Spleen (tissue), 7 donors: ENCODE results near the gene RCL1.

Source experiments
- POLR2AphosphoS5 ChIP-seq, 3 donors: sonication (generic); formaldehyde crosslinking; IDR thresholded peaks; one replicate each; pipeline ENCODE4 v1.5.1; 2017; ENCODE audit warnings: antibody characterized with exemption in 3 of 3
- TF ChIP-seq, protein P1 (sequence below), 11 experiments: fragments of 200-600 bp in 7 of 11; fragments of 450-650 bp in 4 of 11; sonication (generic) in 4 of 11; IDR thresholded peaks in 8 of 11; conservative IDR thresholded peaks in 3 of 11; 1 replicate in 7 of 11; 2 replicates in 4 of 11; pipeline versions ENCODE4 v1.4.0 to v1.8.0; 2016 to 2021; ENCODE audit warnings: antibody characterized with exemption in 11 of 11, inconsistent platforms in 4 of 11, mild to moderate bottlenecking in 1 of 11
- donor health status: DM: no; HTN: no; CAD: no; lungs with moderate emphysema.
- donor health status: DM: no; HTN: no; CAD: no.
- donor health status: DM: no; HTN: no; CAD: no.

DNA sequence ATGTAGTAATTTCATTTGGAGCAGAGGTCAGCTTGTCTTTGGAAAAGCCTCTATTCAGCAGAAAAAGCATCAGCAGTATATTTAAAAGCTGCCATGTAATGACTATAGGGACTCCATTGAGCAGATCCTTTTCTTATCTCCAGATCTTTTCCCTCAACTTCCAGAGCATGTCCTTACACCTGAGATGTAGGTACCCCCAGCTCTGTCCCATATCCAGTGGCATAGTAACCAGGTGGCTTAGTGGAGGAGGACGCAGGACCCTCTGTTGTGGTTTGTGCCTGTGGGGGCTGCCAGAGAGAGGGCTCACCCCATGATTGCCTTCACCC is 61.5 kb downstream of the RCL1 start:
- no peak for TF ChIP-seq POLR2AphosphoS5 (IDR thresholded peaks at IDR 0.05)
- TF ChIP-seq, protein P1, sequence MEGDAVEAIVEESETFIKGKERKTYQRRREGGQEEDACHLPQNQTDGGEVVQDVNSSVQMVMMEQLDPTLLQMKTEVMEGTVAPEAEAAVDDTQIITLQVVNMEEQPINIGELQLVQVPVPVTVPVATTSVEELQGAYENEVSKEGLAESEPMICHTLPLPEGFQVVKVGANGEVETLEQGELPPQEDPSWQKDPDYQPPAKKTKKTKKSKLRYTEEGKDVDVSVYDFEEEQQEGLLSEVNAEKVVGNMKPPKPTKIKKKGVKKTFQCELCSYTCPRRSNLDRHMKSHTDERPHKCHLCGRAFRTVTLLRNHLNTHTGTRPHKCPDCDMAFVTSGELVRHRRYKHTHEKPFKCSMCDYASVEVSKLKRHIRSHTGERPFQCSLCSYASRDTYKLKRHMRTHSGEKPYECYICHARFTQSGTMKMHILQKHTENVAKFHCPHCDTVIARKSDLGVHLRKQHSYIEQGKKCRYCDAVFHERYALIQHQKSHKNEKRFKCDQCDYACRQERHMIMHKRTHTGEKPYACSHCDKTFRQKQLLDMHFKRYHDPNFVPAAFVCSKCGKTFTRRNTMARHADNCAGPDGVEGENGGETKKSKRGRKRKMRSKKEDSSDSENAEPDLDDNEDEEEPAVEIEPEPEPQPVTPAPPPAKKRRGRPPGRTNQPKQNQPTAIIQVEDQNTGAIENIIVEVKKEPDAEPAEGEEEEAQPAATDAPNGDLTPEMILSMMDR (IDR thresholded peaks at IDR 0.05 in 8 of 11, conservative IDR thresholded peaks at IDR 0.05 in 3 of 11) = no peak
